ENCODE results near the gene PLEKHM3. TPM values are rescaled to one million over a fixed set of nuclear protein-coding genes. Genes with fewer than 3 reads are reported as not detected.

Gene PLEKHM3
- total and polyA plus RNA-seq, 2 experiments from 2014 or later, result 3.9 to 8.8 TPM

DNA sequence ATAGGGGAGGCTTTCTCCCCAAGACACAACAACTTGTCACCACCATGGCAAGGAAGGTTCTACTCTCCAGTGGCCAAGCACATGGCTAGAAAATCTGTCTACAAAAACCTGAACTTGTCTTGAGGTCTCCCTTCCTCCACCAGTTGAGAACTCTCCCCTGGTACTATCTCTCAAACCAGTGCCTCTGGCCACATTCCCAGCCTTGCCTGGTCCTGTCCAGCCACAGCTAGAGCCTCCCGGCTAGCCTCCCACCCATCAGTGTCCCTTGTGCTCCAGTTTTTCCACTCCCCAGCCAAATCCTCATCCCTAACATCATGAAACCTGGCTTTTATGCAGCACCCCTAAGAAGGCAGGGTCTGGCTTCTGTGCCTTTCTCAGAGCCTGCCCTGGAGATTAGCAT is 234.4 kb downstream of the PLEKHM3 start (continued):
- TF ChIP-seq, protein P1, sequence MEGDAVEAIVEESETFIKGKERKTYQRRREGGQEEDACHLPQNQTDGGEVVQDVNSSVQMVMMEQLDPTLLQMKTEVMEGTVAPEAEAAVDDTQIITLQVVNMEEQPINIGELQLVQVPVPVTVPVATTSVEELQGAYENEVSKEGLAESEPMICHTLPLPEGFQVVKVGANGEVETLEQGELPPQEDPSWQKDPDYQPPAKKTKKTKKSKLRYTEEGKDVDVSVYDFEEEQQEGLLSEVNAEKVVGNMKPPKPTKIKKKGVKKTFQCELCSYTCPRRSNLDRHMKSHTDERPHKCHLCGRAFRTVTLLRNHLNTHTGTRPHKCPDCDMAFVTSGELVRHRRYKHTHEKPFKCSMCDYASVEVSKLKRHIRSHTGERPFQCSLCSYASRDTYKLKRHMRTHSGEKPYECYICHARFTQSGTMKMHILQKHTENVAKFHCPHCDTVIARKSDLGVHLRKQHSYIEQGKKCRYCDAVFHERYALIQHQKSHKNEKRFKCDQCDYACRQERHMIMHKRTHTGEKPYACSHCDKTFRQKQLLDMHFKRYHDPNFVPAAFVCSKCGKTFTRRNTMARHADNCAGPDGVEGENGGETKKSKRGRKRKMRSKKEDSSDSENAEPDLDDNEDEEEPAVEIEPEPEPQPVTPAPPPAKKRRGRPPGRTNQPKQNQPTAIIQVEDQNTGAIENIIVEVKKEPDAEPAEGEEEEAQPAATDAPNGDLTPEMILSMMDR (conservative IDR thresholded peaks at IDR 0.05; ENCODE audit: low read depth in 2 of 2), result no peak
- no peak for TF ChIP-seq ZNF114 (CRISPR knock-in tag; IDR thresholded peaks at IDR 0.05)
- TF ChIP-seq, protein P2, sequence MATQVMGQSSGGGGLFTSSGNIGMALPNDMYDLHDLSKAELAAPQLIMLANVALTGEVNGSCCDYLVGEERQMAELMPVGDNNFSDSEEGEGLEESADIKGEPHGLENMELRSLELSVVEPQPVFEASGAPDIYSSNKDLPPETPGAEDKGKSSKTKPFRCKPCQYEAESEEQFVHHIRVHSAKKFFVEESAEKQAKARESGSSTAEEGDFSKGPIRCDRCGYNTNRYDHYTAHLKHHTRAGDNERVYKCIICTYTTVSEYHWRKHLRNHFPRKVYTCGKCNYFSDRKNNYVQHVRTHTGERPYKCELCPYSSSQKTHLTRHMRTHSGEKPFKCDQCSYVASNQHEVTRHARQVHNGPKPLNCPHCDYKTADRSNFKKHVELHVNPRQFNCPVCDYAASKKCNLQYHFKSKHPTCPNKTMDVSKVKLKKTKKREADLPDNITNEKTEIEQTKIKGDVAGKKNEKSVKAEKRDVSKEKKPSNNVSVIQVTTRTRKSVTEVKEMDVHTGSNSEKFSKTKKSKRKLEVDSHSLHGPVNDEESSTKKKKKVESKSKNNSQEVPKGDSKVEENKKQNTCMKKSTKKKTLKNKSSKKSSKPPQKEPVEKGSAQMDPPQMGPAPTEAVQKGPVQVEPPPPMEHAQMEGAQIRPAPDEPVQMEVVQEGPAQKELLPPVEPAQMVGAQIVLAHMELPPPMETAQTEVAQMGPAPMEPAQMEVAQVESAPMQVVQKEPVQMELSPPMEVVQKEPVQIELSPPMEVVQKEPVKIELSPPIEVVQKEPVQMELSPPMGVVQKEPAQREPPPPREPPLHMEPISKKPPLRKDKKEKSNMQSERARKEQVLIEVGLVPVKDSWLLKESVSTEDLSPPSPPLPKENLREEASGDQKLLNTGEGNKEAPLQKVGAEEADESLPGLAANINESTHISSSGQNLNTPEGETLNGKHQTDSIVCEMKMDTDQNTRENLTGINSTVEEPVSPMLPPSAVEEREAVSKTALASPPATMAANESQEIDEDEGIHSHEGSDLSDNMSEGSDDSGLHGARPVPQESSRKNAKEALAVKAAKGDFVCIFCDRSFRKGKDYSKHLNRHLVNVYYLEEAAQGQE (IDR thresholded peaks at IDR 0.05; ENCODE audit: unreplicated experiment), result no peak
- TF ChIP-seq EZH2phosphoT487 (IDR thresholded peaks at IDR 0.05; ENCODE audit: unreplicated experiment), result no peak

DNA sequence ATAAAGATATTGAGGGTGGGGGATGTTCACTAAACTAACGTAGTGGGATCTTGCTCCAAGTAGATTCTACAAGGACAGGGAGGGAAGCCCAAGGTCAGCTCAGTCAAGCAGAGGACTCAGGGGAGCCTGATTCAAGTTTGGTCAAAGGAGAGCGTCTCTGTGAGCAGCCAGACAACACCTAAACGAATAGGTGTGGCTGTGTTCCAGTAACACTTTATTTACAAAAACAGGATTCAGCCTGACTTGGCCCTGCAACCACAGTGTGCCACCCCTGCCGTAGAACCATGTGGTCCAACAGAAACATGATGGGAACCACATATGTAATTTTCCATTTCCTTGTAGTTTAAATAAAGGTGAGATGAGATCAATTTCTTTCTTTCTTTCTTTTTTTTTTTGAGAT is 237.5 kb downstream of the PLEKHM3 start:
- H2AFZ ChIP-seq, result peak overlapping the region; percentile 86; the same call in 1 of the 2 replicates

More for the DNA sequence above, 237.5 kb downstream of the PLEKHM3 start:
- H3K36me3 ChIP-seq (ENCODE audit: insufficient read depth), result no peaks in the 10 kb centered on the region
- no peak overlapping the region for H3K4me3 ChIP-seq
- H3F3A ChIP-seq (replicated peaks; ENCODE audit: low read depth), result no peaks in the 10 kb centered on the region
- peak overlapping the region; percentile 41; the same call in 1 of the 2 replicates for H3K27ac Mint-ChIP-seq
- ATAC-seq (no peak), DNase-seq (ENCODE audit: low spot score) (no peak)
- H3K27ac ChIP-seq (ENCODE audit: low read depth), result 0 out of 2 replicates have a peak overlapping the region, but pooled peaks have one; percentile 15
- H4K20me1 ChIP-seq (replicated peaks; ENCODE audit: insufficient read depth), result no peaks in the 10 kb centered on the region
- no peaks in the 10 kb centered on the region for H3K79me2 ChIP-seq (replicated peaks; ENCODE audit: insufficient read depth)
- peaks cover 14% of the 10 kb centered on the region for H3K4me1 ChIP-seq (ENCODE audit: insufficient read depth)
- H3K4me3 Mint-ChIP-seq, result no peak overlapping the region
- no peak for TF ChIP-seq STAT1 (IDR thresholded peaks at IDR 0.05; ENCODE audit: unreplicated experiment)
- no peak for TF ChIP-seq CREB1 (CRISPR knock-in tag; IDR thresholded peaks at IDR 0.05; ENCODE audit: low read depth)
- TF ChIP-seq, protein P1 (conservative IDR thresholded peaks at IDR 0.05; ENCODE audit: low read depth in 2 of 2), result no peak
- no peaks in the 10 kb centered on the region for H3K9me2 ChIP-seq (ENCODE audit: insufficient read depth)
- H3K27me3 Mint-ChIP-seq (ENCODE audit: insufficient read depth, low read depth, poor library complexity), result peaks cover 9% of the 10 kb centered on the region
- no peaks in the 10 kb centered on the region for H3K36me3 Mint-ChIP-seq (ENCODE audit: low read depth)
- no peaks in the 10 kb centered on the region for H3K9me3 Mint-ChIP-seq
- H3K4me2 ChIP-seq, result no peak overlapping the region
- no peaks in the 10 kb centered on the region for H3K27me3 ChIP-seq (ENCODE audit: insufficient read depth)
- peaks cover 13% of the 10 kb centered on the region for H3K4me1 Mint-ChIP-seq

All from GM23338 (cell line).